ENCODE results near the gene B4GALNT1.

The B4GALNT1 gene

DNA sequence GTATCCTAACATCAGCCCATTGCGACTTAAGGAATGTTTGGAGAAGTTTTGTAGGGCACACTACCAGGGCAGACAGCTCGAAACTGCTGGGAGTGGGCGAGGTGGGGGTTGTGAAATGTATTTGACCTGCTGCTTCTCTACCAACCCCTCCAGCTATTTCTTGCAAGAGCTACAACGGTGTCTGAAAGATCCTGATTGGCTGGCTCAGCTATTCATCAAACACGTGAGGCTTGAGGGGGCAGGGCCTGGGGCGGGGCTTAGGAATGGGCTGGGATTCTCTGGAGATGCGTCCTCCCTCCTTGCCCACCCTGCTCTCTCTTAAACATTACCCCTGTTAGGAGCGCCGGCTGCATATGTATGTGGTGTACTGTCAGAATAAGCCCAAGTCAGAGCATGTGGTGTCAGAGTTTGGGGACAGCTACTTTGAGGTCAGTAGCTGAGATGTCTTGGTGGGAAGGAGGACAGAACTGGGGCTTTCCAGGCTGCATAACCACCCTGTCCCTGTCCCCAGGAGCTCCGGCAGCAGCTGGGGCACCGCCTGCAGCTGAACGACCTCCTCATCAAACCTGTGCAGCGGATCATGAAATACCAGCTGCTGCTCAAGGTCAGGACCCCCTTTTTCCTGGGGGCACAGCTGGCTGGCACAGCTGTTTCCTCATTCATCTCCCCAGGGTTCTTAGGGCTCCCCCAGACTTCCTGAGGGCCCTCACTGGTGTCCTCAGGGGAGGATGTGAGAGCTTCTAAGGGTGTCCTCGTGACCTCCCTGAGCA, 18.6 kb downstream of the B4GALNT1 start:
- no peak overlapping the region for H3K4me2 ChIP-seq (ENCODE audit: low read length, poor library complexity, severe bottlenecking)
- no peak overlapping the region for H4K91ac ChIP-seq (ENCODE audit: low read length)
- H3K36me3 ChIP-seq (ENCODE audit: control insufficient read depth in 1 of 2, insufficient read depth in 2 of 2, low read depth in 1 of 2, low read length in 2 of 2) = peaks cover 0 to 46% of the 10 kb centered on the region in 2 experiments
- peak overlapping the region; percentile 27 for H4K8ac ChIP-seq (ENCODE audit: low read length)
- peaks cover 8 to 68% of the 10 kb centered on the region in 2 experiments for H3K27me3 ChIP-seq (ENCODE audit: control insufficient read depth in 1 of 2, insufficient read depth in 1 of 2, low read length in 2 of 2)
- H2BK15ac ChIP-seq (ENCODE audit: low read depth, poor library complexity, severe bottlenecking) = no peak overlapping the region
- no peak overlapping the region for H3K4ac ChIP-seq (ENCODE audit: low read depth in 1 of 2, low read length in 2 of 2)
- H3K23ac ChIP-seq (ENCODE audit: low read length in 2 of 2) = no peak overlapping the region
- H3K79me1 ChIP-seq (replicated peaks; ENCODE audit: low read length, poor library complexity, severe bottlenecking) = peaks cover 7% of the 10 kb centered on the region
- no peak overlapping the region for H2BK12ac ChIP-seq (ENCODE audit: low read length in 2 of 2)
- H3K18ac ChIP-seq (ENCODE audit: low read depth in 1 of 2, low read length in 2 of 2) = no peak overlapping the region
- no peak overlapping the region for H2AFZ ChIP-seq (ENCODE audit: low read depth, low read length)
- DNase-seq = no peak
- H2AK5ac ChIP-seq (ENCODE audit: low read length, severe bottlenecking) = no peak overlapping the region
- no peak overlapping the region for H3K27ac ChIP-seq (ENCODE audit: low read length, poor library complexity, severe bottlenecking)
- no peaks in the 10 kb centered on the region for H3K9me3 ChIP-seq (ENCODE audit: control insufficient read depth, low read length)
- H2BK120ac ChIP-seq (ENCODE audit: low read depth, low read length) = no peak overlapping the region
- no peak overlapping the region for H3K9ac ChIP-seq (ENCODE audit: low read length)
- peaks cover 17% of the 10 kb centered on the region for H3K4me1 ChIP-seq (ENCODE audit: control insufficient read depth, insufficient read depth, low read depth, low read length)
- 67% methylated on average over 9 of the region's 14 CpGs for WGBS
- no peak overlapping the region for H3K4me3 ChIP-seq (ENCODE audit: insufficient read depth in 1 of 2, low read depth in 1 of 2, low read length in 2 of 2)
- H2BK5ac ChIP-seq (ENCODE audit: low read depth, low read length, poor library complexity, severe bottlenecking) = no peak overlapping the region
- H3K14ac ChIP-seq (ENCODE audit: low read length in 2 of 2) = no peak overlapping the region

DNA sequence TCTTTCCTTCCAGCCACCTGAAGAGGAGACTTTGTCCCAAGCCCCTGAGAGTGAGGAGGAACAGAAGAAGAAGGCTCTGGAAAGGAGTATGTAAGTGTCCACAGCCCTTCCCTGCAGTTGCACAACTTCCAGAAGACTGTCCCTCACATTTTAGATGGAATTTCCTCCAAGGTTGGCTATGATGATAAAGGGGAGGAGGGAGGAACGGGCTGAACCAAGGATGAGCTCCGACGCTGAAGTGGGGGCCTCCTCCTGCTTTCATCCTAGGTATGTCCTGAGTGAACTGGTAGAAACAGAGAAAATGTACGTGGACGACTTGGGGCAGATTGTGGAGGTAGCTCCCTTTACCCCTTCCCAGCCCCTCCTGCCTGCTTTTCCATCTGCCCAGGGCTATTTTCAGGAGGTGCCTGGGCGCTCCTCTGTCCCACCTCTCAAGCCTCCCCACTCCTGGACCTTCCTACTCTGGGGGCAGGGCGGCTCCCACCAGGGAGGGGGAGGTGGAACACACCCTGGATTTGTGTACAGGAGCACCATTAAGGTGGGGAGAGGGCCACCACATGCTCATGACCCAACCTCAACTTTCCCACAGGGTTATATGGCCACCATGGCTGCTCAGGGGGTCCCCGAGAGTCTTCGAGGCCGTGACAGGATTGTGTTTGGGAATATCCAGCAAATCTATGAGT, 19.4 kb downstream of the B4GALNT1 start:
- H2BK5ac ChIP-seq (ENCODE audit: low read depth, low read length, poor library complexity, severe bottlenecking) = no peak overlapping the region
- peaks cover 0 to 54% of the 10 kb centered on the region in 2 experiments for H3K36me3 ChIP-seq (ENCODE audit: control insufficient read depth in 1 of 2, insufficient read depth in 2 of 2, low read depth in 1 of 2, low read length in 2 of 2)
- H3K4me1 ChIP-seq (ENCODE audit: control insufficient read depth, insufficient read depth, low read depth, low read length) = peaks cover 15% of the 10 kb centered on the region
- H3K79me1 ChIP-seq (replicated peaks; ENCODE audit: low read length, poor library complexity, severe bottlenecking) = peaks cover 7% of the 10 kb centered on the region
- H3K4ac ChIP-seq (ENCODE audit: low read depth in 1 of 2, low read length in 2 of 2) = no peak overlapping the region
- H3K27ac ChIP-seq (ENCODE audit: low read length, poor library complexity, severe bottlenecking) = no peak overlapping the region
- no peak overlapping the region for H2AFZ ChIP-seq (ENCODE audit: low read depth, low read length)
- H3K4me2 ChIP-seq (ENCODE audit: low read length, poor library complexity, severe bottlenecking) = no peak overlapping the region
- no peak overlapping the region for H2BK120ac ChIP-seq (ENCODE audit: low read depth, low read length)
- no peak overlapping the region for H3K4me3 ChIP-seq (ENCODE audit: insufficient read depth in 1 of 2, low read depth in 1 of 2, low read length in 2 of 2)
- H4K91ac ChIP-seq (ENCODE audit: low read length) = no peak overlapping the region
- H4K8ac ChIP-seq (ENCODE audit: low read length) = no peak overlapping the region
- peaks cover 4 to 66% of the 10 kb centered on the region in 2 experiments for H3K27me3 ChIP-seq (ENCODE audit: control insufficient read depth in 1 of 2, insufficient read depth in 1 of 2, low read length in 2 of 2)
- no peak overlapping the region for H2BK15ac ChIP-seq (ENCODE audit: low read depth, poor library complexity, severe bottlenecking)
- no peak overlapping the region for H3K9ac ChIP-seq (ENCODE audit: low read length)
- no peak overlapping the region for H2BK12ac ChIP-seq (ENCODE audit: low read length in 2 of 2)
- DNase-seq = no peak
- no peaks in the 10 kb centered on the region for H3K9me3 ChIP-seq (ENCODE audit: control insufficient read depth, low read length)
- H3K18ac ChIP-seq (ENCODE audit: low read depth in 1 of 2, low read length in 2 of 2) = no peak overlapping the region
- no peak overlapping the region for H3K14ac ChIP-seq (ENCODE audit: low read length in 2 of 2)
- no peak overlapping the region for H3K23ac ChIP-seq (ENCODE audit: low read length in 2 of 2)
- 85% methylated on average over 9 of the region's 10 CpGs for WGBS
- H2AK5ac ChIP-seq (ENCODE audit: low read length, severe bottlenecking) = no peak overlapping the region

DNA sequence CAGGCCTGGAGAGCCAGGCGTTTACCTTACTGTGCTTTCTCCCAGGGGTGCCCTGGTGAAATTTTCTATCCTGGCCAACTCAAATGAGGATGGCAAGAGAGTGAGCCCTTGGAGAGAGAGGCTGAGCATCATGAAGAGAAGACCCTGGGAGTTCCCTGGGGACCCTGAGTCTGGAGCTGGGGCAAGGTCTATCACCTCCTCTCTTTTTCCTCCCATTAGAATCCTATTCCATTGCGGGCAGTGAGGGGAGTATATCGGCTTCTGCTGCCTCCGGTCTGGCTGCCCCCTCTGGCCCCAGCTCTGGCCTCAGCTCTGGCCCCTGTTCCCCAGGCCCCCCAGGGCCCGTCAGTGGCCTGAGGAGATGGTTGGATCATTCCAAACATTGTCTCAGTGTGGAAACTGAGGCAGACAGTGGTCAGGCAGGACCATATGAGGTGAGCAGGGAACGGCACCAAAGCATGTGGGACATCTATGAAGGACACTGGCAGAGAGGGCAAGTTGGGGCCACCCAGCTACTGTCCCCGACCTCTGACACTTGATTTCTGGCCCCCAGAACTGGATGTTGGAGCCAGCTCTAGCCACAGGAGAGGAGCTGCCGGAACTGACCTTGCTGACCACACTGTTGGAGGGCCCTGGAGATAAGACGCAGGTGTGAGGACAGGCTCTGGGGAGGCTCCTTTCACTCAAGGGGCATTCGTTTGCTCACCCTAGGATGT, 20.1 kb downstream of the B4GALNT1 start:
- H3K4ac ChIP-seq (ENCODE audit: low read depth in 1 of 2, low read length in 2 of 2) = no peak overlapping the region
- H2BK120ac ChIP-seq (ENCODE audit: low read depth, low read length) = no peak overlapping the region
- H3K79me1 ChIP-seq (replicated peaks; ENCODE audit: low read length, poor library complexity, severe bottlenecking) = peaks cover 7% of the 10 kb centered on the region
- H3K36me3 ChIP-seq (ENCODE audit: control insufficient read depth in 1 of 2, insufficient read depth in 2 of 2, low read depth in 1 of 2, low read length in 2 of 2) = peaks cover 0 to 56% of the 10 kb centered on the region in 2 experiments
- no peak overlapping the region for H2BK15ac ChIP-seq (ENCODE audit: low read depth, poor library complexity, severe bottlenecking)
- no peak overlapping the region for H3K14ac ChIP-seq (ENCODE audit: low read length in 2 of 2)
- H2AK5ac ChIP-seq (ENCODE audit: low read length, severe bottlenecking) = no peak overlapping the region
- H3K4me3 ChIP-seq (ENCODE audit: insufficient read depth in 1 of 2, low read depth in 1 of 2, low read length in 2 of 2) = no peak overlapping the region
- no peak overlapping the region for H2AFZ ChIP-seq (ENCODE audit: low read depth, low read length)
- H3K27ac ChIP-seq (ENCODE audit: low read length, poor library complexity, severe bottlenecking) = no peak overlapping the region
- H3K4me2 ChIP-seq (ENCODE audit: low read length, poor library complexity, severe bottlenecking) = no peak overlapping the region
- WGBS = 94% methylated on average over 9 of the region's 10 CpGs
- no peak overlapping the region for H4K91ac ChIP-seq (ENCODE audit: low read length)
- H3K27me3 ChIP-seq (ENCODE audit: control insufficient read depth in 1 of 2, insufficient read depth in 1 of 2, low read length in 2 of 2) = peaks cover 3 to 65% of the 10 kb centered on the region in 2 experiments
- no peak overlapping the region for H2BK5ac ChIP-seq (ENCODE audit: low read depth, low read length, poor library complexity, severe bottlenecking)
- no peaks in the 10 kb centered on the region for H3K9me3 ChIP-seq (ENCODE audit: control insufficient read depth, low read length)
- DNase-seq = no peak
- H2BK12ac ChIP-seq (ENCODE audit: low read length in 2 of 2) = no peak overlapping the region
- H3K18ac ChIP-seq (ENCODE audit: low read depth in 1 of 2, low read length in 2 of 2) = no peak overlapping the region
- no peak overlapping the region for H4K8ac ChIP-seq (ENCODE audit: low read length)
- no peak overlapping the region for H3K23ac ChIP-seq (ENCODE audit: low read length in 2 of 2)
- peaks cover 15% of the 10 kb centered on the region for H3K4me1 ChIP-seq (ENCODE audit: control insufficient read depth, insufficient read depth, low read depth, low read length)
- H3K9ac ChIP-seq (ENCODE audit: low read length) = no peak overlapping the region

Data from mesenchymal stem cell (in vitro differentiated cells and primary cell).